HepG2 (cell line): ENCODE measurements around the gene AGT. TPM values are rescaled to one million over a fixed set of nuclear protein-coding genes. Genes with fewer than 3 reads are reported as not detected.

Experiments
- ADNP ChIP-seq: sonication (generic); formaldehyde crosslinking; IDR thresholded peaks from 2 replicates; pipeline ENCODE4 v1.4.0; 2020; ENCODE audit warnings: missing genetic modification reagents
- ARNT2 ChIP-seq: sonication (generic); formaldehyde crosslinking; IDR thresholded peaks from 2 replicates; pipeline ENCODE4 v1.8.0; 2022; ENCODE audit warnings: mild to moderate bottlenecking, low read depth, missing genetic modification reagents, moderate library complexity
- BRCA1 ChIP-seq: sonication (generic); formaldehyde crosslinking; IDR thresholded peaks from 2 replicates; pipeline ENCODE4 v1.4.0; 2020; ENCODE audit warnings: missing genetic modification reagents
- CENPX ChIP-seq: sonication (generic); formaldehyde crosslinking; IDR thresholded peaks from 2 replicates; pipeline ENCODE4 v1.9.0; 2021; ENCODE audit warnings: mild to moderate bottlenecking, missing genetic modification reagents, moderate library complexity
- HHEX ChIP-seq: IDR thresholded peaks from 2 replicates; pipeline ENCODE4 v1.6.1; 2016; ENCODE audit warnings: control low read depth
- MTA1 ChIP-seq: sonication (generic); formaldehyde crosslinking; IDR thresholded peaks from 2 replicates; pipeline ENCODE4 v1.4.0; 2020; ENCODE audit warnings: missing genetic modification reagents, mild to moderate bottlenecking, borderline replicate concordance
- NFIC ChIP-seq: IDR thresholded peaks from 2 replicates; pipeline ENCODE4 v1.6.1; 2012; ENCODE audit warnings: mild to moderate bottlenecking, low read length, inconsistent platforms
- NFYC ChIP-seq: IDR thresholded peaks from 2 replicates; pipeline ENCODE4 v1.6.1; 2016; ENCODE audit warnings: missing genetic modification reagents, missing compliant biosample characterization
- SSRP1 ChIP-seq: IDR thresholded peaks from 2 replicates; pipeline ENCODE4 v1.6.1; 2016; ENCODE audit warnings: control low read depth
- TOPORS ChIP-seq: sonication (generic); formaldehyde crosslinking; IDR thresholded peaks from 2 replicates; pipeline ENCODE4 v1.8.0; 2023; ENCODE audit warnings: mild to moderate bottlenecking, missing genetic modification reagents
- ZFP82 ChIP-seq: sonication (generic); formaldehyde crosslinking; IDR thresholded peaks from 2 replicates; pipeline ENCODE4 v1.5.1; 2020; ENCODE audit warnings: mild to moderate bottlenecking, missing genetic modification reagents, borderline replicate concordance
- ZNF558 ChIP-seq: sonication (generic); formaldehyde crosslinking; IDR thresholded peaks from 2 replicates; pipeline ENCODE4 v1.9.0; 2022; ENCODE audit warnings: mild to moderate bottlenecking, missing genetic modification reagents, borderline replicate concordance
- ZNF569 ChIP-seq: sonication (generic); formaldehyde crosslinking; IDR thresholded peaks from 2 replicates; pipeline ENCODE4 v1.5.0; 2020; ENCODE audit warnings: mild to moderate bottlenecking, missing genetic modification reagents, moderate library complexity, borderline replicate concordance
- ZNF850 ChIP-seq: sonication (generic); formaldehyde crosslinking; conservative IDR thresholded peaks from 2 replicates; pipeline ENCODE4 v1.9.0; 2021; ENCODE audit warnings: mild to moderate bottlenecking, missing genetic modification reagents
- polyA plus RNA-seq, 8 experiments: library from polyadenylated mRNA; depleted of rRNA in 3 of 8; stranded (reverse) in 7 of 8; unstranded in 1 of 8; fragments of >200 nt; fragmentation: Illumina TruSeq in 4 of 8; extraction: Trizol in 4 of 8; gene quantifications; 2 replicates each; pipeline versions ENCODE4 v1.2.1 to v1.2.3, GENCODE V29; 2011 to 2016; ENCODE audit warnings: low read depth in 4 of 8, missing spikeins in 1 of 8, mixed read lengths in 1 of 8; ENCODE audit not compliant: insufficient read depth in 1 of 8
- total RNA-seq, 5 experiments: library from RNA; depleted of rRNA; stranded (reverse); fragments of >200 nt; fragmentation: Illumina TruSeq; extraction: Trizol; gene quantifications; 2 replicates each; pipeline ENCODE4 v1.2.3, GENCODE V29; 2016; ENCODE audit warnings: low read depth in 1 of 5
- TF ChIP-seq, protein P1 (sequence below): sonication (generic); IDR thresholded peaks from 2 replicates; pipeline ENCODE4 v1.6.1; 2016; ENCODE audit warnings: low read depth, borderline replicate concordance
- TF ChIP-seq, protein P2 (sequence below): sonication (generic); formaldehyde crosslinking; IDR thresholded peaks from 2 replicates; pipeline ENCODE4 v1.4.0; 2020; ENCODE audit warnings: mild to moderate bottlenecking, low read depth, missing genetic modification reagents
- TF ChIP-seq, protein P3 (sequence below): sonication (generic); formaldehyde crosslinking; IDR thresholded peaks from 2 replicates; pipeline ENCODE4 v1.5.1; 2020; ENCODE audit warnings: mild to moderate bottlenecking, missing genetic modification reagents, moderate library complexity
- TF ChIP-seq, protein P4 (sequence below): sonication (generic); formaldehyde crosslinking; IDR thresholded peaks from 2 replicates; pipeline ENCODE4 v1.4.0; 2020; ENCODE audit warnings: mild to moderate bottlenecking, low read depth, missing genetic modification reagents
- TF ChIP-seq, protein P5 (sequence below): IDR thresholded peaks from 2 replicates; pipeline ENCODE4 v1.6.1; 2012; ENCODE audit warnings: low read length, improper control_type of control experiment

AGT gene
- total and polyA plus RNA-seq, 2 of the 13 experiments (the other 11 are each of a cell fraction or from before 2014, with no cell fraction given), result 892 to 2,071 TPM

DNA sequence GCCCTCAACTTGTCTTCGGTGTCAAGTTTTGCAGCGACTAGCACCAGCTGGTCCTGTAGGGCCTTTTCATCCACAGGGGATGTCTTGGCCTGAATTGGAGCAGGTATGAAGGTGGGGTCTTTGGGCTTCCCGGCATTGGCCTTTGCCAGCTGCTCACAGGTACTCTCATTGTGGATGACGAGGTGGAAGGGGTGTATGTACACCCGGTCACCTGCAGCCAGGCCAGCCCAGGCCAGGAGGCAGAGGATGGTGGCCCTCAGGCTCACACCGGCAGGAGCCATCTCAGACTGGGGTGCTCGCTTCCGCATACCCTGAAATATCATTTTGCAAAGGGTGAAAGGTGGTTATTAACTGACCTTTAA lies 3.4 kb downstream of the AGT start (continued):
- TF ChIP-seq, protein P1, sequence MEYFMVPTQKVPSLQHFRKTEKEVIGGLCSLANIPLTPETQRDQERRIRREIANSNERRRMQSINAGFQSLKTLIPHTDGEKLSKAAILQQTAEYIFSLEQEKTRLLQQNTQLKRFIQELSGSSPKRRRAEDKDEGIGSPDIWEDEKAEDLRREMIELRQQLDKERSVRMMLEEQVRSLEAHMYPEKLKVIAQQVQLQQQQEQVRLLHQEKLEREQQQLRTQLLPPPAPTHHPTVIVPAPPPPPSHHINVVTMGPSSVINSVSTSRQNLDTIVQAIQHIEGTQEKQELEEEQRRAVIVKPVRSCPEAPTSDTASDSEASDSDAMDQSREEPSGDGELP, result no peak
- TF ChIP-seq ARNT2 (no peak), TOPORS (CRISPR knock-in tag) (0 out of 2 replicates have a peak, but pooled peaks have one; percentile 29), NFIC (no peak), SSRP1 (0 out of 2 replicates have a peak, but pooled peaks have one; percentile 8), MTA1 (CRISPR knock-in tag) (no peak), HHEX (no peak), ZFP82 (CRISPR knock-in tag) (no peak), ZNF558 (no peak), ADNP (CRISPR knock-in tag) (no peak), ZNF850 (CRISPR knock-in tag) (no peak), ZNF569 (CRISPR knock-in tag) (no peak), BRCA1 (CRISPR knock-in tag) (no peak), CENPX (CRISPR knock-in tag) (no peak), NFYC (CRISPR knock-in tag) (no peak)
- TF ChIP-seq, protein P2, sequence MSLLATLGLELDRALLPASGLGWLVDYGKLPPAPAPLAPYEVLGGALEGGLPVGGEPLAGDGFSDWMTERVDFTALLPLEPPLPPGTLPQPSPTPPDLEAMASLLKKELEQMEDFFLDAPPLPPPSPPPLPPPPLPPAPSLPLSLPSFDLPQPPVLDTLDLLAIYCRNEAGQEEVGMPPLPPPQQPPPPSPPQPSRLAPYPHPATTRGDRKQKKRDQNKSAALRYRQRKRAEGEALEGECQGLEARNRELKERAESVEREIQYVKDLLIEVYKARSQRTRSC, result no peak
- TF ChIP-seq, protein P3, sequence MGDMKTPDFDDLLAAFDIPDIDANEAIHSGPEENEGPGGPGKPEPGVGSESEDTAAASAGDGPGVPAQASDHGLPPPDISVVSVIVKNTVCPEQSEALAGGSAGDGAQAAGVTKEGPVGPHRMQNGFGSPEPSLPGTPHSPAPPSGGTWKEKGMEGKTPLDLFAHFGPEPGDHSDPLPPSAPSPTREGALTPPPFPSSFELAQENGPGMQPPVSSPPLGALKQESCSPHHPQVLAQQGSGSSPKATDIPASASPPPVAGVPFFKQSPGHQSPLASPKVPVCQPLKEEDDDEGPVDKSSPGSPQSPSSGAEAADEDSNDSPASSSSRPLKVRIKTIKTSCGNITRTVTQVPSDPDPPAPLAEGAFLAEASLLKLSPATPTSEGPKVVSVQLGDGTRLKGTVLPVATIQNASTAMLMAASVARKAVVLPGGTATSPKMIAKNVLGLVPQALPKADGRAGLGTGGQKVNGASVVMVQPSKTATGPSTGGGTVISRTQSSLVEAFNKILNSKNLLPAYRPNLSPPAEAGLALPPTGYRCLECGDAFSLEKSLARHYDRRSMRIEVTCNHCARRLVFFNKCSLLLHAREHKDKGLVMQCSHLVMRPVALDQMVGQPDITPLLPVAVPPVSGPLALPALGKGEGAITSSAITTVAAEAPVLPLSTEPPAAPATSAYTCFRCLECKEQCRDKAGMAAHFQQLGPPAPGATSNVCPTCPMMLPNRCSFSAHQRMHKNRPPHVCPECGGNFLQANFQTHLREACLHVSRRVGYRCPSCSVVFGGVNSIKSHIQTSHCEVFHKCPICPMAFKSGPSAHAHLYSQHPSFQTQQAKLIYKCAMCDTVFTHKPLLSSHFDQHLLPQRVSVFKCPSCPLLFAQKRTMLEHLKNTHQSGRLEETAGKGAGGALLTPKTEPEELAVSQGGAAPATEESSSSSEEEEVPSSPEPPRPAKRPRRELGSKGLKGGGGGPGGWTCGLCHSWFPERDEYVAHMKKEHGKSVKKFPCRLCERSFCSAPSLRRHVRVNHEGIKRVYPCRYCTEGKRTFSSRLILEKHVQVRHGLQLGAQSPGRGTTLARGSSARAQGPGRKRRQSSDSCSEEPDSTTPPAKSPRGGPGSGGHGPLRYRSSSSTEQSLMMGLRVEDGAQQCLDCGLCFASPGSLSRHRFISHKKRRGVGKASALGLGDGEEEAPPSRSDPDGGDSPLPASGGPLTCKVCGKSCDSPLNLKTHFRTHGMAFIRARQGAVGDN (CRISPR knock-in tag), result peak; percentile 10
- TF ChIP-seq, protein P4, sequence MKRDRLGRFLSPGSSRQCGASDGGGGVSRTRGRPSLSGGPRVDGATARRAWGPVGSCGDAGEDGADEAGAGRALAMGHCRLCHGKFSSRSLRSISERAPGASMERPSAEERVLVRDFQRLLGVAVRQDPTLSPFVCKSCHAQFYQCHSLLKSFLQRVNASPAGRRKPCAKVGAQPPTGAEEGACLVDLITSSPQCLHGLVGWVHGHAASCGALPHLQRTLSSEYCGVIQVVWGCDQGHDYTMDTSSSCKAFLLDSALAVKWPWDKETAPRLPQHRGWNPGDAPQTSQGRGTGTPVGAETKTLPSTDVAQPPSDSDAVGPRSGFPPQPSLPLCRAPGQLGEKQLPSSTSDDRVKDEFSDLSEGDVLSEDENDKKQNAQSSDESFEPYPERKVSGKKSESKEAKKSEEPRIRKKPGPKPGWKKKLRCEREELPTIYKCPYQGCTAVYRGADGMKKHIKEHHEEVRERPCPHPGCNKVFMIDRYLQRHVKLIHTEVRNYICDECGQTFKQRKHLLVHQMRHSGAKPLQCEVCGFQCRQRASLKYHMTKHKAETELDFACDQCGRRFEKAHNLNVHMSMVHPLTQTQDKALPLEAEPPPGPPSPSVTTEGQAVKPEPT (CRISPR knock-in tag), result no peak
- TF ChIP-seq, protein P5, sequence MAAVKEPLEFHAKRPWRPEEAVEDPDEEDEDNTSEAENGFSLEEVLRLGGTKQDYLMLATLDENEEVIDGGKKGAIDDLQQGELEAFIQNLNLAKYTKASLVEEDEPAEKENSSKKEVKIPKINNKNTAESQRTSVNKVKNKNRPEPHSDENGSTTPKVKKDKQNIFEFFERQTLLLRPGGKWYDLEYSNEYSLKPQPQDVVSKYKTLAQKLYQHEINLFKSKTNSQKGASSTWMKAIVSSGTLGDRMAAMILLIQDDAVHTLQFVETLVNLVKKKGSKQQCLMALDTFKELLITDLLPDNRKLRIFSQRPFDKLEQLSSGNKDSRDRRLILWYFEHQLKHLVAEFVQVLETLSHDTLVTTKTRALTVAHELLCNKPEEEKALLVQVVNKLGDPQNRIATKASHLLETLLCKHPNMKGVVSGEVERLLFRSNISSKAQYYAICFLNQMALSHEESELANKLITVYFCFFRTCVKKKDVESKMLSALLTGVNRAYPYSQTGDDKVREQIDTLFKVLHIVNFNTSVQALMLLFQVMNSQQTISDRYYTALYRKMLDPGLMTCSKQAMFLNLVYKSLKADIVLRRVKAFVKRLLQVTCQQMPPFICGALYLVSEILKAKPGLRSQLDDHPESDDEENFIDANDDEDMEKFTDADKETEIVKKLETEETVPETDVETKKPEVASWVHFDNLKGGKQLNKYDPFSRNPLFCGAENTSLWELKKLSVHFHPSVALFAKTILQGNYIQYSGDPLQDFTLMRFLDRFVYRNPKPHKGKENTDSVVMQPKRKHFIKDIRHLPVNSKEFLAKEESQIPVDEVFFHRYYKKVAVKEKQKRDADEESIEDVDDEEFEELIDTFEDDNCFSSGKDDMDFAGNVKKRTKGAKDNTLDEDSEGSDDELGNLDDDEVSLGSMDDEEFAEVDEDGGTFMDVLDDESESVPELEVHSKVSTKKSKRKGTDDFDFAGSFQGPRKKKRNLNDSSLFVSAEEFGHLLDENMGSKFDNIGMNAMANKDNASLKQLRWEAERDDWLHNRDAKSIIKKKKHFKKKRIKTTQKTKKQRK, result no peak
